Stimulated activated CD8-positive, alpha-beta memory T cell treated with anti-CD3 and anti-CD28 coated beads, Interleukin-7, amount 100 ng/mL, for 48 hours (primary cell): ENCODE data around the gene GTSE1.

Source experiments
- DNase-seq, 2 donors: peaks; one replicate each; pipeline ENCODE4 v3.0.0-alpha.2; 2020; ENCODE audit warnings: low read depth in 1 of 2; ENCODE audit errors: extremely low read depth in 1 of 2

The GTSE1 gene

DNA sequence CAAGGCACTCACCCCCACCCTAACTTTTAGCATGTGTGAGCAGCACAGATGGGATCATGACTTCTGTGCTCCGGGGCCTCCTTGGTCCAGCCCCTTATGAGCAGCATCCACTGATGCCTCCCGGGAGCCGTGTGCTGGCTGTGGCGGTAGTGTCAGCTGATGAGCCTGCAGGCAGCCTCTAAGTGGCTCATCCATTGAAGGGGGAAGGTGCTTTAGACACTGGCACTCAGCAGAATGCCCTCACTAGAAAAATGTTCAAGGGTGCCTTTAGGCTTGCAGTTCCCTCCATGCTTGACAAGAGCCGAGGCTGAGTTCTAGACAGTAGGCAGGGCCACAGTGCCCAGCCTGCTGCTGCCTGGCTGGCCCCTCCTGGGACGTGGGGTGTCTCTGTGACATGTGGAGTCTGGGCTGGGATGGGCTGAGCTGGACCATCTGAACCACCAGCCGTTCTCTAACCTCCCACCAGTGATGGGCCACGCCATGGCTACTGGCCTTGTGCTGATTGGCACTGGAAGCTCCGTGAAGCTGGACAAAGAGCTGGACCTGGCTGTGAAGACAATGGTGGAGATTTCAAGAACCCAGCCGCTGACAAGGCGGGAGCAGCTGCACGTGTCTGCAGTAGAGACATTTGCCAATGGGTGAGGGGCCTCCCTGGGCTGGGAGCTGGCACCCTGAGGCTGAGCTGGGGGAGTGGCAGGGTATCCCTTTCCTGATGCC is 23.1 kb upstream of the GTSE1 start:
- no peak for DNase-seq

GRCh38 chr22:46274381-46274780 is 22.3 kb upstream of the GTSE1 start:
- DNase-seq = no peak

DNA sequence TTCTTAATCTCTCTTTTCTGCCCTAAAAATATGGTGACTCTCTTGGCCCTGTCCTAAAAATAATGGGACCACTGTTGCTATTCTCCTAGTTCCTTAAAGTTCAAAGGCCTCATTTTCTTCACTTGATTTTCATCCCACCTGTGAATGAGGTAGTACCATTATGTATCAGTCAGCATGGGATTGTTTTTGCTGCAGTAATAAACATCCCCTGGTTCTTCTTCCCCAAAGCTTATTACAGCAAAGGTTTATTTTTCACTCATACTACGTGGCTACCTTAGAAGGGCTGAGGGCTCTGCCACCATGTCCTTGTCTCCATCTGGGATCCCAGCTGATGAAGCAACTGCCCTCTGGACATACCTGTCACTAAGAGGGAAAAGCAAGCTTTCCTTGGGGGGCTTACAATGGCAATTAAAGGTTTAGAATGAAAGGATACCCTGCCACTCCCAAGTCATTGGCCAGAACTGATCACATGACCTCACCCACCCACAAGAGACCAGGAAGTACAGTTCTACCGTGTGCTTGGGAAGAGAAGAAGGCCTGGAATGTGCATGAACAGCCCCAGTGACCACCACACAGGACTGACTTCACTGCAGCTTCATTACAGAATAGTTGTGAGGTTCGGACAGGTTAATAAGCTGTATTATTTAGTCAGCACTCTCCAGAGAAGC is 21.1 kb upstream of the GTSE1 start:
- DNase-seq = no peak

- DNase-seq = no peak
These were observed 20.1 kb upstream of the GTSE1 start for GRCh38 chr22:46276563-46276962.

DNA sequence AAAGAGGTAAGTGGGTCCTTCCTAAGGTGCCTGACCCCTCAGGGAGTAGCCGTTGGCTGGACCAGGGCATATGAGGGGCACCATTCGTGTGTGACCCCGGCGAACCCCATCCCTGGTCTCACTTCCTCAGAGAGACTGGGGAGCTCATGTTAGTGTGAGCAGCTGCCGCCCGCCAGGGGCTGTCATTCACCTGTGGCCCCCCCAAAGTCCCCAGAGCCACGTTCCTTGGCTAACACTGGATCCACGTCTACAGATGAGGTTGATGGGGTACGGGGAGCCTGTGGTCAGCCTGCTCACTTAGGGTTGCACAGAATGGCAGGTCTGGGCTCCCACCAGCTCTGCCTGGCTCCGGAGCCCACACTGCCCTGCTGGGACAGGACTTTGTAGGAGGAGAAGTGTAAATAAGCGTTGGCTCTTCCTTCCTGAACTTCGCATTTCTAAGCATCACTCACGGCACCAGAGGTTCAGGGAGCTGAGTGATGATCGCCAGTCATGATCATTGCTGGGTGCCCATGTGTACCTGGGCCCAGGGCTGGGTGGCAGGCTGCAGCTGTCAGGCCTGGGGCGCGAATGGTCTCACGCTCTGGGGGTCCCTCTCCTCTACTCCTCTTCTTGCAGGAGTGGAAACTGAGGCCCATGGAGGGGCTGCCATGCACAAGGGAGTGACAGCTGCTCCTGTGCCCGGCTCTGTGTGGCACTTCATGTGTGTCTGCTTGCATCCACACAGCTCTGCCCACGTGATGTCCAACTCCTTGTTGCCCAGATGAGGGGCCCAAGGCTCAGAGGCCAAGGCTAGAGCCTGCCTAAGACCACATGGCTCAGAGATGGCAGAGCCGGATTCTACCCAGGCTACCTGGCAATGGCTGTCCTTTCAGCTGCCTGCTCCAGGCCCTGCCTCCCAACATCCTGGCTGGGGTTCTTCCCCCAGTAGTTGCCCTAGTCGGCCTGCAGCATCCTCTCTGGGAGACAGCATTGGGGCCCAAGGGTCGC is 17.7 kb upstream of the GTSE1 start:
- no peak for DNase-seq

GRCh38 chr22:46280063-46280817 is 16.4 kb upstream of the GTSE1 start:
- DNase-seq = no peak

- DNase-seq = no peak
These were observed 15.6 kb upstream of the GTSE1 start for GRCh38 chr22:46280999-46281623.

- DNase-seq = no peak
These were observed 14.6 kb upstream of the GTSE1 start for GRCh38 chr22:46281866-46282678.

GRCh38 chr22:46286006-46286405 is 10.7 kb upstream of the GTSE1 start:
- DNase-seq = no peak

GRCh38 chr22:46286941-46287872 is 9.5 kb upstream of the GTSE1 start:
- DNase-seq = no peak

DNA sequence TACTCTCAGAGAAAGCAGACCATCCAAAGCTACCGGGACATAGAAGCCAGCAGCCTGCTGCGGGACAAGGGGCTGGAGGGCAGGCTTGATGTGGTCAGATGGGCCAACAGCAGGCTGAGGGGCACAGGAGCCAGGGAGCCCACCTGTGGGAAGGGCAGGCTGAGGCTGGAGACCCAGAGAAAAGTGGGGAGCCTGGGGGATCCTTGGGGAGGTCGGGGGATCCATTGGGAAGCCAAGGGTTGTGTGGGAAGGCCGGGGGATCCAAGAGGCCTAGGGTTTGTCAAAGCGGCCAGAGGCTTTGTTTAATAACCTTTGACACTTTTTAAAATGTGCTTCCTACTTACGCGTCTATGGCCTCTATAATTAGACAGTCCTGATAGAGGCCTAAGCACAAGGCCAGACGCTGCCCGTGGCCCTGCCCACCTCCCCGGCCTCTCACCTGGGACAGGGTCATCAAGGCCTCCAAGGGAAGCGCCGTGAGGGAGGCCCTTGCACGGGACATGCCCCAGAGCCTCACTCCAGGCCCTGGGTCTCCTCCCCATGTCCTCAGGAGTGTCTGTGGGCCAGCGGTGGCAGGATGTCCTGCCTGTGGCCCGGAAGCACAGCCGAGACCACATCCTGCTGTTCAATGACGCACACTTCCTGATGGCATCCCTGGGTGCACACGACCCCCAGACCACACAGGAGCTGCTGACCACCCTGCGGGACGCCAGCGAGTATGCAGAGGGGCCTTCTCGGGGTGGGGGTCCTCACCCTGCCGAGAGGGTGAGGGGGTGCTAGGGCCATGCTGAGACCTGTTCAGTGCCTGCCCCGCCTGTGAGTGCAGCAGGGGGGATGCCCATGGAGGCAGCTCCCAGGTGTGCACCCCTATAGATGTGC is 8.6 kb upstream of the GTSE1 start:
- peak in 1 of 2 donors; percentile 39 for DNase-seq

DNA sequence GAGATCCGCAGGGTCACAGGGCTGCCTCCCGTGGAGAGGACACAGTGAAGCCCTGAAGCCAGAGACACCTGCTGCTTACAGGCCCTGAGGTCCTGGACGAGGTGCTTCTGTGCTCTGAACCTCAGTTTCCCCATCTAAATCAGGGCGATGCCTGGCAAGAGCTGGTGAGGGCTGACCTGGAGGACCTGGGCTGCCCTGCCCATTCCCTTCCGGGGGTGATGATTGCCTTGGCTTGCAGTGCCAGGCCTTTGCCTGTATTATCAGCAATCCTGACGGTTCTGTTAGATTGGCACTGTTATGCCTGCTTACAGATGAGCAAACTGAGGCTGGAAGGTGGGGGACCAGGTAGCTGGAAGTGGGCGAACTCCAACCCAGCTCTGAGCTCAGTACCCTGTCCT is 7.8 kb upstream of the GTSE1 start:
- no peak for DNase-seq

DNA sequence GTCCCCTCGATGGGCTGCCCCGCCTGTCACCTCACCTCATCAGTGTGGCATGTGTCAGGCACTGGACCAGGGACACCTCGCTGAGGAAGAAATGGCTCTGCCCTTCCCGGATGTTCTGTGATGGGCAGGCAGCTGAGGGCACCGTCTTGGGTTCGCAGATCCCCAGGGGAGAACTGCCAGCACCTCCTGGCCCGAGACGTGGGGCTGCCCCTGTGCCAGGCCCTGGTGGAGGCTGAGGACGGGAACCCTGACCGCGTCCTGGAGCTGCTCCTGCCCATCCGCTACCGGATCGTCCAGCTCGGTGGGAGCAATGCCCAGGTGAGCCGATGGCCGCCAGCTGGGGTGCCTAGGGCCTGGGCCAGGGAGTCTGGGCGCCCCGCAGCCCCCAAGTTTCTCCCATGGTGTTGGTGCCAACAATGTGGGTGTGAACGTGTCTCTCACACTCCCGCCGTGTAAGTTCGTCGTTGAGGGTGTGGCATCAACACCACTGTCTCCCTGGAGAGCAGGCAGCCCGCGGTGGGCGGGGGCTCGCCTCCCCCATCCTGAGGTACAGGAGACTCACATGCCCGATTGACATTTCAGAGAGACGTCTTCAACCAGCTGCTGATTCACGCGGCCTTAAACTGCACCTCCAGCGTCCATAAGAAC is 7.3 kb upstream of the GTSE1 start:
- DNase-seq = no peak

- DNase-seq = no peak
These were observed 6.4 kb upstream of the GTSE1 start for GRCh38 chr22:46290121-46290842.

DNA sequence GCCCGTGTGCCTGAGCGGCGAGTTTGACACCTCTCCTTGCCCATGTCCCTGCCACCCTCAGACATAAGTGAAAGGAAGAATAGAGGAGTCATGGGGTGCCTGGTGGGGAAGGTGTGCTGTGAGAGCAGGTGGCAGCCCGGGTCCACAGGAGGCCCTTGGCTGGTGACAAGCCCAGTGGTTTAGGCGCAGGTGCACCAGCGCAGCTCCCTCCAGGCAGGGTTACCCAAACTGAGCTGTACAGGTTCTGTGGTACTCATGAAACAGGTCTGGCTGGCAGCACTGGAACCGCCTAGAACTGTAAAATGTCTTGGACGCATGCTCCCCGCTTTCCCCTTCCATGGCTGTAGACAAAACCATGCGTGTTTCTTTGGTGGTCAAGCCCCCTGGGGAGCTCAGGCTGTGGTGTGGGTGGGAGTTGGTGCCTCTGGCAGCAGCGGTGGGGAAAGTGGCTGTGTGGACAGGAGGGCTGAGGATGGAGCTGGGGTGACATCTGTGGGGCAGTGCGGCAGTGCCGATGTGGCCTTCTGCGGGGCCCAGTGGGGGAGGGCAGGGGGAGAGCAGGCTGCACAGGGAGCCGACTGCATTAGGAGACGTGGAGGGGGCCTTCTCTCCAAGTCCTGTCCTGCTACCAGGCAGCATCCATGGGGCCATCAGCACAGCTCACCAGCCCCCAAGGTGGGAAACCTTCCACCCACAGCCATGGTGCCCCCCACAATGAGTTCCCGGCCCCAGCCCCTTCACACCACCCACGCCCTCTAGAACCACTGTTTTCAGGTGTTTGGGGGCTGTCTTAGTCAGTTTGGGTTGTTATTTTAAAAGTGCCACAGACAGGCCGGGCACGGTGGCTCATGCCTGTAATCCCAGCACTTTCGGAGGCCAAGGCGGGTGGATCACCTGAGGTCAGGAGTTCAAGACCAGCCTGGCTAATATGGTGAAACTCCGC is 5.6 kb upstream of the GTSE1 start:
- DNase-seq = no peak
